Measurements from ENCODE around the gene KRT74. TPM values are rescaled to one million over a fixed set of nuclear protein-coding genes. Genes with fewer than 3 reads are reported as not detected.
A peak's percentile ranks its signal among the peaks of the same experiment; 100 is the strongest.

The KRT74 gene
- total RNA-seq, 1 donor from 2014 or later: not detected

- no peak for DNase-seq (ENCODE audit: low read depth in 2 of 2)
These were observed 51.9 kb downstream of the KRT74 start for GRCh38 chr12:52521568-52522266.

- peak in 1 of 2 donors; percentile 8 for DNase-seq (ENCODE audit: low read depth in 2 of 2)
These were observed 52.5 kb downstream of the KRT74 start for GRCh38 chr12:52521175-52521567.

GRCh38 chr12:52519826-52520662 lies 53.6 kb downstream of the KRT74 start, which contains the start of gene KRT5:
Gene KRT5, minus strand, starts transcription at chr12:52520394. Its CDS starts 98 bp downstream, at chr12:52520296.
- no peak for DNase-seq (ENCODE audit: low read depth in 2 of 2)

GRCh38 chr12:52519387-52519703 lies 54.3 kb downstream of the KRT74 start:
- no peak for DNase-seq (ENCODE audit: low read depth in 2 of 2)

- no peak for DNase-seq (ENCODE audit: low read depth in 2 of 2)
These were observed 54.9 kb downstream of the KRT74 start for GRCh38 chr12:52518574-52519386.

GRCh38 chr12:52517888-52518287 lies 55.8 kb downstream of the KRT74 start:
- DNase-seq (ENCODE audit: low read depth in 2 of 2): no peak

GRCh38 chr12:52517005-52517835 lies 56.4 kb downstream of the KRT74 start:
- DNase-seq (ENCODE audit: low read depth in 2 of 2): no peak

GRCh38 chr12:52515927-52516831 lies 57.5 kb downstream of the KRT74 start:
- no peak for DNase-seq (ENCODE audit: low read depth in 2 of 2)

Other genes with a start within 250 kb of the KRT74 start
- gene KRT85, start 206.4 kb downstream of the KRT74 start, total RNA-seq: not detected in 2 replicates
- not detected in 2 replicates for gene KRT84, start 188.2 kb downstream of the KRT74 start, total RNA-seq
- not detected in 2 replicates for gene KRT82, start 167.5 kb downstream of the KRT74 start, total RNA-seq
- gene KRT75, start 139.5 kb downstream of the KRT74 start, total RNA-seq: not detected in 2 replicates
- gene KRT6B, start 121.7 kb downstream of the KRT74 start, total RNA-seq: not detected in 2 replicates
- gene KRT6C, start 100.0 kb downstream of the KRT74 start, total RNA-seq: not detected in 2 replicates
- gene KRT6A, start 80.6 kb downstream of the KRT74 start, total RNA-seq: 0.13 TPM in 1 of 2 replicates, not detected in the other
- gene KRT5, start 53.4 kb downstream of the KRT74 start, total RNA-seq: under 0.01 and 0.13 TPM in 2 replicates
- not detected in 2 replicates for gene KRT71, start 20.7 kb downstream of the KRT74 start, total RNA-seq
- gene KRT72, start 27.6 kb upstream of the KRT74 start, total RNA-seq: not detected in 2 replicates
- gene KRT73, start 44.7 kb upstream of the KRT74 start, total RNA-seq: not detected in 2 replicates
- gene KRT2, start 78.4 kb upstream of the KRT74 start, total RNA-seq: not detected in 2 replicates
- not detected in 2 replicates for gene KRT1, start 106.6 kb upstream of the KRT74 start, total RNA-seq
- gene KRT77, start 129.7 kb upstream of the KRT74 start, total RNA-seq: not detected in 2 replicates
- not detected in 2 replicates for gene KRT76, start 203.5 kb upstream of the KRT74 start, total RNA-seq
- not detected in 2 replicates for gene KRT3, start 222.3 kb upstream of the KRT74 start, total RNA-seq
- not detected in 2 replicates for gene KRT4, start 240.3 kb upstream of the KRT74 start, total RNA-seq

Measured in dermis microvascular lymphatic vessel endothelial cell (primary cell).